ENCODE measurements around the gene LBH. TPM values are rescaled to one million over a fixed set of nuclear protein-coding genes. Genes with fewer than 3 reads are reported as not detected.

LBH gene
- polyA plus RNA-seq, 2 donors, result 3.1 to 4.5 TPM

- 57 to 60% methylated on average over 3 of the region's 3 CpGs for WGBS, 2 donors
- no peaks in the 10 kb centered on the region for H3K27me3 ChIP-seq (ENCODE audit: control insufficient read depth in 1 of 2, insufficient read depth in 2 of 2, low read length in 2 of 2)
- H3K9me3 ChIP-seq (ENCODE audit: control insufficient read depth in 2 of 2, insufficient read depth in 1 of 2, low read depth in 1 of 2, low read length in 1 of 2), result no peaks in the 10 kb centered on the region
- no peak overlapping the region for H3K4me3 ChIP-seq (ENCODE audit: low read depth in 1 of 2, low read length in 2 of 2)
- no peaks in the 10 kb centered on the region for H3K36me3 ChIP-seq (ENCODE audit: control insufficient read depth in 2 of 2, insufficient read depth in 2 of 2, low read length in 1 of 2)
- no peak overlapping the region for H3K27ac ChIP-seq (ENCODE audit: low read depth in 2 of 2, low read length in 1 of 2)
- H3K4me1 ChIP-seq (ENCODE audit: control insufficient read depth in 2 of 2, insufficient read depth in 2 of 2, low read length in 1 of 2), result peaks cover 0 to 11% of the 10 kb centered on the region in 2 donors
Measured at GRCh38 chr2:30275256-30275655, 43.9 kb downstream of the LBH start.

GRCh38 chr2:30276455-30276911, 45.1 kb downstream of the LBH start:
- H3K27me3 ChIP-seq (ENCODE audit: control insufficient read depth in 1 of 2, insufficient read depth in 2 of 2, low read length in 2 of 2), result no peaks in the 10 kb centered on the region
- no peaks in the 10 kb centered on the region for H3K9me3 ChIP-seq (ENCODE audit: control insufficient read depth in 2 of 2, insufficient read depth in 1 of 2, low read depth in 1 of 2, low read length in 1 of 2)
- WGBS, 2 donors, result 83 to 84% methylated on average over 4 of the region's 4 CpGs

GRCh38 chr2:30277582-30277981, 46.2 kb downstream of the LBH start:
- Histone ChIP-seq H3K4me3 (ENCODE audit: low read depth in 1 of 2, low read length in 2 of 2) (no peak overlapping the region), H3K4me1 (ENCODE audit: control insufficient read depth in 2 of 2, insufficient read depth in 2 of 2, low read length in 1 of 2) (peaks cover 0 to 8% of the 10 kb centered on the region in 2 donors), H3K36me3 (ENCODE audit: control insufficient read depth in 2 of 2, insufficient read depth in 2 of 2, low read length in 1 of 2) (no peaks in the 10 kb centered on the region), H3K9me3 (ENCODE audit: control insufficient read depth in 2 of 2, insufficient read depth in 1 of 2, low read depth in 1 of 2, low read length in 1 of 2) (no peaks in the 10 kb centered on the region), H3K27me3 (ENCODE audit: control insufficient read depth in 1 of 2, insufficient read depth in 2 of 2, low read length in 2 of 2) (no peaks in the 10 kb centered on the region), H3K27ac (ENCODE audit: low read depth in 2 of 2, low read length in 1 of 2) (no peak overlapping the region)
- WGBS, 2 donors, result 96% methylated on average over 3 of the region's 3 CpGs

More at GRCh38 chr2:30276455-30276911, 45.1 kb downstream of the LBH start:
- Histone ChIP-seq H3K36me3 (ENCODE audit: control insufficient read depth in 2 of 2, insufficient read depth in 2 of 2, low read length in 1 of 2) (no peaks in the 10 kb centered on the region), H3K4me1 (ENCODE audit: control insufficient read depth in 2 of 2, insufficient read depth in 2 of 2, low read length in 1 of 2) (peaks cover 0 to 9% of the 10 kb centered on the region in 2 donors), H3K27ac (ENCODE audit: low read depth in 2 of 2, low read length in 1 of 2) (no peak overlapping the region), H3K4me3 (ENCODE audit: low read depth in 1 of 2, low read length in 2 of 2) (no peak overlapping the region)

- H3K4me1 ChIP-seq (ENCODE audit: control insufficient read depth in 2 of 2, insufficient read depth in 2 of 2, low read length in 1 of 2), result peaks cover 0 to 3% of the 10 kb centered on the region in 2 donors
- no peak overlapping the region for H3K4me3 ChIP-seq (ENCODE audit: low read depth in 1 of 2, low read length in 2 of 2)
- no peaks in the 10 kb centered on the region for H3K36me3 ChIP-seq (ENCODE audit: control insufficient read depth in 2 of 2, insufficient read depth in 2 of 2, low read length in 1 of 2)
- 81 to 85% methylated on average over 1 of the region's 1 CpG for WGBS, 2 donors
- no peaks in the 10 kb centered on the region for H3K27me3 ChIP-seq (ENCODE audit: control insufficient read depth in 1 of 2, insufficient read depth in 2 of 2, low read length in 2 of 2)
- no peak overlapping the region for H3K27ac ChIP-seq (ENCODE audit: low read depth in 2 of 2, low read length in 1 of 2)
- H3K9me3 ChIP-seq (ENCODE audit: control insufficient read depth in 2 of 2, insufficient read depth in 1 of 2, low read depth in 1 of 2, low read length in 1 of 2), result no peaks in the 10 kb centered on the region
Measured at GRCh38 chr2:30278419-30278818, 47.1 kb downstream of the LBH start.

- Histone ChIP-seq H3K27ac (ENCODE audit: low read depth in 2 of 2, low read length in 1 of 2) (no peak overlapping the region), H3K36me3 (ENCODE audit: control insufficient read depth in 2 of 2, insufficient read depth in 2 of 2, low read length in 1 of 2) (no peaks in the 10 kb centered on the region), H3K27me3 (ENCODE audit: control insufficient read depth in 1 of 2, insufficient read depth in 2 of 2, low read length in 2 of 2) (no peaks in the 10 kb centered on the region), H3K4me3 (ENCODE audit: low read depth in 1 of 2, low read length in 2 of 2) (no peak overlapping the region), H3K4me1 (ENCODE audit: control insufficient read depth in 2 of 2, insufficient read depth in 2 of 2, low read length in 1 of 2) (no peaks in the 10 kb centered on the region), H3K9me3 (ENCODE audit: control insufficient read depth in 2 of 2, insufficient read depth in 1 of 2, low read depth in 1 of 2, low read length in 1 of 2) (no peaks in the 10 kb centered on the region)
- WGBS, 2 donors, result 86 to 87% methylated on average over 8 of the region's 8 CpGs
Measured at GRCh38 chr2:30280596-30281434, 49.5 kb downstream of the LBH start.

- Histone ChIP-seq H3K9me3 (ENCODE audit: control insufficient read depth in 2 of 2, insufficient read depth in 1 of 2, low read depth in 1 of 2, low read length in 1 of 2) (no peaks in the 10 kb centered on the region), H3K27me3 (ENCODE audit: control insufficient read depth in 1 of 2, insufficient read depth in 2 of 2, low read length in 2 of 2) (no peaks in the 10 kb centered on the region), H3K27ac (ENCODE audit: low read depth in 2 of 2, low read length in 1 of 2) (no peak overlapping the region), H3K36me3 (ENCODE audit: control insufficient read depth in 2 of 2, insufficient read depth in 2 of 2, low read length in 1 of 2) (no peaks in the 10 kb centered on the region), H3K4me1 (ENCODE audit: control insufficient read depth in 2 of 2, insufficient read depth in 2 of 2, low read length in 1 of 2) (no peaks in the 10 kb centered on the region), H3K4me3 (ENCODE audit: low read depth in 1 of 2, low read length in 2 of 2) (no peak overlapping the region)
- 93% methylated on average over 6 of the region's 6 CpGs for WGBS, 2 donors
Measured at GRCh38 chr2:30282081-30282480, 50.7 kb downstream of the LBH start.

GRCh38 chr2:30282721-30283120, 51.4 kb downstream of the LBH start:
- H3K27ac ChIP-seq (ENCODE audit: low read depth in 2 of 2, low read length in 1 of 2), result no peak overlapping the region
- no peaks in the 10 kb centered on the region for H3K9me3 ChIP-seq (ENCODE audit: control insufficient read depth in 2 of 2, insufficient read depth in 1 of 2, low read depth in 1 of 2, low read length in 1 of 2)
- no peaks in the 10 kb centered on the region for H3K36me3 ChIP-seq (ENCODE audit: control insufficient read depth in 2 of 2, insufficient read depth in 2 of 2, low read length in 1 of 2)
- H3K4me3 ChIP-seq (ENCODE audit: low read depth in 1 of 2, low read length in 2 of 2), result no peak overlapping the region
- 89 to 91% methylated on average over 4 of the region's 4 CpGs for WGBS, 2 donors
- H3K27me3 ChIP-seq (ENCODE audit: control insufficient read depth in 1 of 2, insufficient read depth in 2 of 2, low read length in 2 of 2), result no peaks in the 10 kb centered on the region
- no peaks in the 10 kb centered on the region for H3K4me1 ChIP-seq (ENCODE audit: control insufficient read depth in 2 of 2, insufficient read depth in 2 of 2, low read length in 1 of 2)

- no peaks in the 10 kb centered on the region for H3K9me3 ChIP-seq (ENCODE audit: control insufficient read depth in 2 of 2, insufficient read depth in 1 of 2, low read depth in 1 of 2, low read length in 1 of 2)
- no peaks in the 10 kb centered on the region for H3K27me3 ChIP-seq (ENCODE audit: control insufficient read depth in 1 of 2, insufficient read depth in 2 of 2, low read length in 2 of 2)
- no peak overlapping the region for H3K4me3 ChIP-seq (ENCODE audit: low read depth in 1 of 2, low read length in 2 of 2)
- 76 to 84% methylated on average over 14 of the region's 14 CpGs for WGBS, 2 donors
- H3K36me3 ChIP-seq (ENCODE audit: control insufficient read depth in 2 of 2, insufficient read depth in 2 of 2, low read length in 1 of 2), result no peaks in the 10 kb centered on the region
- no peaks in the 10 kb centered on the region for H3K4me1 ChIP-seq (ENCODE audit: control insufficient read depth in 2 of 2, insufficient read depth in 2 of 2, low read length in 1 of 2)
- no peak overlapping the region for H3K27ac ChIP-seq (ENCODE audit: low read depth in 2 of 2, low read length in 1 of 2)
Measured at GRCh38 chr2:30283931-30284565, 52.7 kb downstream of the LBH start.

GRCh38 chr2:30285758-30286157, 54.4 kb downstream of the LBH start:
- Histone ChIP-seq H3K36me3 (ENCODE audit: control insufficient read depth in 2 of 2, insufficient read depth in 2 of 2, low read length in 1 of 2) (no peaks in the 10 kb centered on the region), H3K4me1 (ENCODE audit: control insufficient read depth in 2 of 2, insufficient read depth in 2 of 2, low read length in 1 of 2) (no peaks in the 10 kb centered on the region), H3K4me3 (ENCODE audit: low read depth in 1 of 2, low read length in 2 of 2) (no peak overlapping the region), H3K27ac (ENCODE audit: low read depth in 2 of 2, low read length in 1 of 2) (no peak overlapping the region), H3K9me3 (ENCODE audit: control insufficient read depth in 2 of 2, insufficient read depth in 1 of 2, low read depth in 1 of 2, low read length in 1 of 2) (no peaks in the 10 kb centered on the region), H3K27me3 (ENCODE audit: control insufficient read depth in 1 of 2, insufficient read depth in 2 of 2, low read length in 2 of 2) (no peaks in the 10 kb centered on the region)
- WGBS, 2 donors, result 91 to 93% methylated on average over 3 of the region's 3 CpGs
